NCI-H1930 (cell line): Measurements from ENCODE around the gene MAML2.

Experiments used
- DNase-seq, 2 experiments: peaks; one replicate each; lab custom pipeline; 2025; lab: John Stamatoyannopoulos, UW

MAML2 gene

DNA sequence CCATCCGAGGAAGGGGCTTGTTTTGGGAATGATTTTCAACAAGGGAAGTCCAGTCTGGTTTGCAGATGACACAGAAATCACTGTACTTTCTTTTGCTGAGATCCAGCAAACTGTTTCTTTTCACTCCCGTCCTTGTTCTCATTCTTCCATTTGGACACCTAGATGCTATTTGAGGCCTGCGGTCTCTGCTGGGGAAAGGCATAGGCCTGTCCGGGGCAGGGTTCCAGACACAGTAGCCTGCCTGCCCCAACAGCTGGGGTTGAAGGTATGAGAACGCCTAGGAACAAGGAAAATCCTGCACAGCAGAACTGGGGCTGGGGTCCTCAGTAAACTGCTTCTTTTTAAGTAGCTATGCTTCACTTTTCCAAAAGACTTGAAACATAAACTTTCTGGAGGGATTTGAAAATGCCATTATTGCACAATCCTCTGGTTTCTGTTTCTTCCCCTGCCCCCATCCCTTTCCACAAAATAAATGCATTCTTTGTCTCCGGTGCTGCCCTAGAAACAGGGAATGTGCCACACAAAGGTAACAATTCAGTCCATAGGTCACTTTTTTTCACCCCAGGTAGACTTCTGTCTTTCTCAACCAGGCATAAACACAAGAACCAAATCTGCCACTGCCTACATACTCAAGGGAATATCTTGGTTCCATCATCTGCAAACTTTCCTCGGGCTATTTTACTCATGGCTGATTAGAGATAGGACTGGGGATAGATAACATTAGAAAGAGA, 244.3 kb downstream of the MAML2 start:
- no peak for DNase-seq

GRCh38 chr11:96097844-96098421, 245.1 kb downstream of the MAML2 start:
- no peak for DNase-seq

DNA sequence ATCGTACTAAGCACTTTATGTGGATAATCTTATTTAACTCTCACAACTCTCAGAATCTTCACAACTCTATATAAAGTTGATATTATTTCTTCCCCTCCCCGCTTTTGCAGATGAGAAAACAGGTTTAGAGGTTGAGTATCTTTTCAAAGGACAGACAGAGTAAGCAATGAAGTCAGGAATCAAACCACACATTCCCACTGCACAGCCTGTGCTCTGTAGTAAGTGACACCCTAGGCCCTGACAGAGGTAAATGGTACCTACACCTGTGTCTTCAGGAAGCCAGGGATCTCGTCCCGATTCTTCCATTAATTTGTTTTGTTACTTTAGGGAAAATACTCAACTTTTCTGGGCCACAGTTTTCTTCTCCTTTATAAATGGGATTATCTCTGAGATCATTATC, 246.6 kb downstream of the MAML2 start:
- DNase-seq = no peak

GRCh38 chr11:96095884-96096303, 247.1 kb downstream of the MAML2 start:
- DNase-seq = no peak

DNA sequence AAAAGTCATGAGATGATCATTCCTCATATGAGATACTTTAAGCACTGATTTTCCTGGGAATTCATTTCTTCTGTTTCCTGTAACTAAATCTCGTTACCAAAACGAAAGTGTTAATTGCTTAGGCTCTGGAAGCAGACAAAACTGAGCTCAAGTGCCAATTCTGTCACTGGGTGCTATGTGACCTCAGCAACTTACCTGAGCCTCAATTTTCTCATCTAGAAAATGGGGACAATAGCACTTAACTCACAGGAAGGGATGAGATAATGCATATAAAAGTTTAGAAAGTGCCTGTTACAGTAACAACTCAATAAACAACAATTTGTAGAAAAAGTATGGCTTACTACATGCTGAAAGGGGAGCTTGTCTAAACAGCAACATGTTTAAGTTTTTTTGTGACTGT, 248.8 kb downstream of the MAML2 start:
- no peak for DNase-seq

GRCh38 chr11:96092511-96092910, 250.5 kb downstream of the MAML2 start:
- DNase-seq = no peak

DNA sequence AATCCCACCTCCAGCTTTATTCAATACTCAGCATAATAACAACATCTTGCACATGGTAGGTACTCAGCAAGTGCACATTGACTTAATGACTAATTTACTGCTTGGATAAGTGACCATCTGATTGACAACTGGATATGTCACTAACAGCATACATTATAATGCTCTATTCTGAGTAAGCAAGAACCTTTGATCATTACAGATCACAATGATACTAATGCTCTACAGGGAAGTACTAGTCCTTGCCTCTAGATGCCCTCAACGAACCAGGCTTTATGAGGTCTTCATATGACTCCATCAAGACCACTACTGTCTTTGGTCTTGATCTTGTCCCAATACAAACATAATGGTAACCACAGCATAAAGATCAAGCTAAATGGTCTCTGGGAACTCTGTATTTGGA, 251.5 kb downstream of the MAML2 start:
- no peak for DNase-seq

DNA sequence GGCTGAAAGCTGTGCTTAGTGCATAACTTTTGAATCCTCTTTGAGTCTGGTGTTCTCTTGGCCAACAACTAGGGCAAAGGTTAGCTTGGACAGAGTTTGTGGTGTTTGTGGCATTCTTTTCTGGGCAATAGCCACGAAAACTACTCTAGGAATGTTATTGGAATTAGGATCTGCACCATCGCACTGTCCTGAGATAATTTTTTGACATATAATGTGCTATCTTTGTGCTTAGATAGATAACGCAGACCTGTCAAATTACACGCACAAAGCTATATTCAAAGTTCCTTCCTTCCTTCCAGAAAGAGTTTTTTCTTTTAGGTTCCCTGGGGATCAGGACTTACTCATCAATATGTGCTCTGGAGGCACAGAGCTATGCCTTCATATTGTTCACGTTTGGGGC, 252.3 kb downstream of the MAML2 start:
- DNase-seq = no peak

- DNase-seq = no peak
These were observed 254.1 kb downstream of the MAML2 start for GRCh38 chr11:96088914-96089313.

- no peak for DNase-seq
These were observed 256.9 kb downstream of the MAML2 start for GRCh38 chr11:96086111-96086510.

- peak in 1 of 2 experiments; percentile 1 for DNase-seq
These were observed 257.6 kb downstream of the MAML2 start for GRCh38 chr11:96085319-96085930.

DNA sequence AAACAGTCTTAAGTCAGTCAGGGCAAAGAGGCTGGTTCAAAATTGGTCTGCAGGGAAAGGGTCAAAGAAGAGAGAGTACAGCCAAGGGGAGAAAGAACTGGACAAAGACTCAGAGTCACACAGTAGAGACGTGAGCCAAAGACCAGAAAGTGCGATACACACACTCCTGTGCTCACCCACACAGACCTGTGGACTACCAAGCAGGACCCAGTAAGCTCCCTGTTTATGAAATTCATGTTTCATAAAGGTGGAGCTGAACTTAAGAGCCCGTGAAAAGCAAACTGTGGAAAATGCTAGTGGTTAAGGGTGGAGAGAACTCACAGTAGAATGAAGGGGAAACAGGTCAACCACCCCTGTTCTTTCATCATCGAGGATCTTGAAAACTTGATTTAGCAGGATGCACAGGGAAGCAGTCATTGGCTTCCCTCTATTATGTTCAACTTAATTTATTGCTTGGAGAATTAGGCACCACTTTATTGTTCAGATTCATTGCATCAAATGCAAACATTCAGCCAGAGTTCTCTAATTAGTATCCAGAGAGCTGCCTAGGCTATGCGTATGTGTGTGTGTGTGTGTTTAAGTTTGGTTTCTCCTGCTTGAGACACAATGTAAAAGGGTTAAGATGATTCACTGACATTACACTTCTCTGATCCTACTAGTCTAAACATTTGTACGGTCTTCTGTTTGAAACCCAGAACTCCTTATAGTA, 258.2 kb downstream of the MAML2 start:
- no peak for DNase-seq

DNA sequence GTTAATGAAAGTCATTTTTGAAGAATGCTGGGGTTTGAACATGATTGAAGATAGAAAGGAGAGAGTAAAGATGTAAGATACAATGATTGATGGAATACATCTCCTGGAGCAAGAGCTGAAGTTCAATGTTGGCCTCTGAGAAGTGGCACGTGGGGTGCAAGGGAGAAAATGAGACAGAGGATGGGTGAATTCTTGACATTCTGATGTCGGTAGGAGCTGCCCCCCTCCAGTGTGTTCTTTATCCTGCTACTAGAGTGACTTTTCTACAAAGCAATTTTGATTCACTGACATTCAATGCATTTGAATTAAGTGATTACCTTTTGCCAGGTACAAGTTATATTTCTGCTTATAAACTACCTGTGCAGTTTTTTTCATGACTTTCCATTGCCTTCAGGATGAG, 260.1 kb downstream of the MAML2 start:
- no peak for DNase-seq

DNA sequence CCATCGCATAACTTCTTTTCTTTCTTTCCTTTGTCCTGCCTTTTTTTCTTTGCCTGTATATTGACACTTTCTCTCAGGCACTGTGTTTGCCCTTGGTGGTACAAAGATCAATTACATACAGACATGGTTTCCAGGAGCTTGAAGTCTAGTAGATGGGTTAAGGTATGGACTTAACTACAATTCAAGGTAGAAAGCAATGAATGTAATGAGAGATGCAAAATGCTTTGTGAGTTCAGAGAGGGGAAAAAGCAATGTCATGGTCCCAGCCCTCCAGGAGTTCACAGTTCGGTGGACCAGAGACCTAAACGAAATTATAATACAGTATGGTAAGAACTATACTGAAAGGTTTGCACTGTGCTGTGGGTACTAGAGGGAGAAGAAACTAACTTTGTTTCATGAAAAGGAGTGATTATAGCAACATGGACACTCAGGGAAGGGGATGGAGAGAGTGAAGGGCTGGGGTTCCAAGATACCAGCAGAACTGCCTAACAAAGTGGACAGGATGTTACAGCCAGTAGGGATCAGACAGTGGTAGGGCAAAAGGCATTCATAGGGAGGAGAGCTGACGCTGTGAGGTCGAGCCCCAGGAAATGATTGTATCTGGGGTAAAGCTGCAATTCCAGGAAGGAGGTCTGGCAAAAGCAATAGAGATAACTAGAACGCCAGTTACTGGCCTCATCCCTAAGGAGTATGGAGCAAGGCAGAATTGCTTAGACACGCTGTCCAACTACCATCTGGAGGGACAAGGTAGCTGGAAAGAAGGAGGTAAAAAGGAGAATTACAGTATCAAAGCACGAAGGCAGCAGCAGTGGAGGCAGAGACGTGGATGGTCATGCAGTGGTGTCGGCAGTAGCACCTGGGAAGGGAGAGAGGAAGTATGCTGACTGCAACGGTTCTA, 260.7 kb downstream of the MAML2 start:
- no peak for DNase-seq

GRCh38 chr11:96081561-96081960, 261.4 kb downstream of the MAML2 start:
- DNase-seq = no peak

DNA sequence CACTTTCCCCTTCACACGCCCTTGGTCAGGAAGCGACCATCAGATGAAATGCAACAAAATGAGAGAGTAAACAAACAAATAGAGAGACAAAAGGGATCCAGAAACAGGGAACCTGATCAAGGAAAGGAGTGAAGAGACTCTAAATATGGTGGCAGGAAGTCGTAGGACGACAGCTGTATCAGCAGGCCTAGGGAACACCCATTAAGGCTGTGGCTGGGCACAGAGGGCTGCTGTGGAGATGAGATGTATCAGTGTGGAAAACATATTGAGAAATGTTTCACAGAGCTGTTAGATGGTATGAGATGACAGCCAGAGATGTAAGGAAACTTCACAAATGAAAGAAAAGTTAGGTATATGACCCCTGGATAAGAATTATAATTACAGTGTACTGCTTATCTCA, 263.3 kb downstream of the MAML2 start:
- DNase-seq = no peak

GRCh38 chr11:96075532-96075959, 267.4 kb downstream of the MAML2 start:
- no peak for DNase-seq

GRCh38 chr11:96074551-96075310, 268.3 kb downstream of the MAML2 start:
- DNase-seq = no peak

GRCh38 chr11:96073536-96073935, 269.5 kb downstream of the MAML2 start:
- no peak for DNase-seq

- DNase-seq = no peak
These were observed 270.4 kb downstream of the MAML2 start for GRCh38 chr11:96072592-96072991.

DNA sequence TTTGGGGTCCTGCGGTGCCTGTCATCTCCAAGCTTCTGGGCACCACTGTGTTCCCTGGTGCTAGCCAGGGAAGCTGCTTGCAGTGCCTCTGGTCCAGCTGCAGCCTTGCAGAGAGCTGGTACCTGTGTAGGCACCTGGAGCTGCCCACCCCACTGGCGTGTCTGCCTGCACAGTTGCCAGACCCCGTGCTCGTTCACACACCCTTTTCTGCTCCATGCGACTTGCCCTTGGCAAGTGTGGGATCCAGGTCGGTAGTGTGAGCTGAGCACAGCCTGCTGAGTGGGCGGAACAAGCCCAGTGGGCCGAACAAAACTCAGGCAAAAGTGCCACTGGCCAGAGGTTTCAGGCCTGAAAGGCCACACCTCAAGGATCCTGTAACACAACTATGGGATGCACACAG, 272.5 kb downstream of the MAML2 start:
- DNase-seq = no peak
